Measurements from ENCODE around the gene RABL6.
"Not testable (repeated sequence)": the region's sequence is repeated elsewhere in the genome, so short reads cannot be mapped to it uniquely, and the experiment has no call there.

Gene RABL6

DNA sequence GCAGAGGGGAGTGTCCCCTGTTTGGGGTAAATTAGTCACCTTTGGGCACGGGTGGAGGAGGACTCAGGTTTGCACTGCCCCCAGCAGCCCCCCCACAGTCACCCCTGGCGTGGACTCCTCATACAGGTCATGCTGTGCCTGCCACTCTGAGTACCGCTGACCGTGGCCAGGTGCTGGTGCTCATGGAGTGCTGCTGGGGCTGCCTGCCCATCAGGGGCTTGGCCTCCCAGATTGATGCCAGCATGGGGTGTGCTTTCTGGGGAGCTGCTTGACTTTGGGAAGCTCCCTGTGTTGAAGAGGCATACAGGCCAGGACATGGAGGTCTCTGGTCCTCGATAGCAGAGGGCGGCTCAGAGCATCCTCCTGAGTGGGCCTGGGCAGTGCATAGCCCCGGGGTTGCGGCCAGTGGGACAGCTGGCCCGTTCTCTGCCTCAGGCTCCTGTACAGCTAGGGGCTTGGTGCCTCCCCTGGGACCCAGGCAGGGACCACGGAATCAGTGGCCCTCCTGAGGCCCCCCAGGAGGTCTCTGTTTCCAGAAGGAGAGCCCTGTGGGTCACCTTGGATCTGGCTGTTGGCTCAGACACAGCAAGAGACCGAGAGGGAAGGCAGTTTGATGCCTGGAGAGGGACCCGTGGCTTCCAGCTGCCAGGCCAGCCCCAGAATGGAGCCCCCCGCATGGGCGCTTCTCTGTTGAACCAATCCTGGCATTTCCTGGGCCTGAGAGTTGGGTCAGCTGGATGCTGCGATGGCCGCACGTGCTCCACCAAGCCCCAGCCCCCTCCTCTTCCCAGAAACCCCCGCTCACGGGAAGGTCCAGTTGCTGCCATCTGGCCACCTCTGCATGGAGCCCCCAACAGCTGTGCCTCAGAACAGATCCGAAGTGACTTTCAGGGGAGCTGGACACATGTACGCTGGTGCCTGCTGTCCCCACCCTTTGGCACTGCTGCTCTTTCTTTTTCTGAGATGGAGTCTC lies 28.5 kb downstream of the RABL6 start:
- DNase-seq (ENCODE audit: low spot score) = no peak

DNA sequence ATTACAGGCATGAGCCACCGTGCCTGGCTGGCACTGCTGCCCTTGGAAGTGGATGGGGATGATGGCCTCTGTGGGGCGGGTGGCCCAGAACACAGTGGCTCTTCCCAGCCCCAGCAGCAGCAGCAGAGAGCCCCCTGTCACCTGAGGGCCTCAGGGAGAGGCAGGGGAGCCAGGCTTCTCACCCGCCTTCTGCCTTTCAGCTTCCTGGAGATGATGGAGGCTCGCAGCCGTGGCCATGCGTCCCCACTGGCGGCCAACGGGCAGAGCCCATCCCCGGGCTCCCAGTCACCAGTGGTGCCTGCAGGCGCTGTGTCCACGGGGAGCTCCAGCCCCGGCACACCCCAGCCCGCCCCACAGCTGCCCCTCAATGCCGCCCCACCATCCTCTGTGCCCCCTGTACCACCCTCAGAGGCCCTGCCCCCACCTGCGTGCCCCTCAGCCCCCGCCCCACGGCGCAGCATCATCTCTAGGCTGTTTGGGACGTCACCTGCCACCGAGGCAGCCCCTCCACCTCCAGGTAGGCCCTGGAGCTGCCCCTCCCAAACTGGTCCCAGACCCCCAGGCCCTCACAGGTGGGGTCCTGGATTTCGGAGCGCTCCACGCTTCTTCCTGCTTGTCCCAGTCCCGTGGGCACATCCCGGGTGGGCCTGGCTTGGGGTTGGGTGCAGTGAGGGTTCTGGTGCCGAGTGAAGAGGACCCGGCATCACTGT lies 29.6 kb downstream of the RABL6 start:
- DNase-seq (ENCODE audit: low spot score) = no peak

DNA sequence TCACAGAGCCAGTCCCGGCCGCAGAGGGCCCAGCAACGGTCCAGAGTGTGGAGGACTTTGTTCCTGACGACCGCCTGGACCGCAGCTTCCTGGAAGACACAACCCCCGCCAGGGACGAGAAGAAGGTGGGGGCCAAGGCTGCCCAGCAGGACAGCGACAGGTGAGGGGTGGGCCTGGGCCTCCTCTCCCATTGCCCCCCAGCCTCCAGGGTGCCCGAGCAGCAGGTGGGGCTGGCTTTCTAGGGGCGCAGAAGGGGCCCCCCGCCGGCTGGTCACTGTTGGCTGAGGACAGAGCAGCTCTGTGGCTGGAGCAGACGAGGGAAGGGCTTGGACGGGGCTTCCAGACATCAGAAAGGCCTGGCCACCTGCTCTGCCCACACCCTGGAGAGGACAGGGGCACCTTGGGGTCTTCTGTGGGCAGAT lies 30.1 kb downstream of the RABL6 start:
- DNase-seq (ENCODE audit: low spot score) = not testable (repeated sequence)

DNA sequence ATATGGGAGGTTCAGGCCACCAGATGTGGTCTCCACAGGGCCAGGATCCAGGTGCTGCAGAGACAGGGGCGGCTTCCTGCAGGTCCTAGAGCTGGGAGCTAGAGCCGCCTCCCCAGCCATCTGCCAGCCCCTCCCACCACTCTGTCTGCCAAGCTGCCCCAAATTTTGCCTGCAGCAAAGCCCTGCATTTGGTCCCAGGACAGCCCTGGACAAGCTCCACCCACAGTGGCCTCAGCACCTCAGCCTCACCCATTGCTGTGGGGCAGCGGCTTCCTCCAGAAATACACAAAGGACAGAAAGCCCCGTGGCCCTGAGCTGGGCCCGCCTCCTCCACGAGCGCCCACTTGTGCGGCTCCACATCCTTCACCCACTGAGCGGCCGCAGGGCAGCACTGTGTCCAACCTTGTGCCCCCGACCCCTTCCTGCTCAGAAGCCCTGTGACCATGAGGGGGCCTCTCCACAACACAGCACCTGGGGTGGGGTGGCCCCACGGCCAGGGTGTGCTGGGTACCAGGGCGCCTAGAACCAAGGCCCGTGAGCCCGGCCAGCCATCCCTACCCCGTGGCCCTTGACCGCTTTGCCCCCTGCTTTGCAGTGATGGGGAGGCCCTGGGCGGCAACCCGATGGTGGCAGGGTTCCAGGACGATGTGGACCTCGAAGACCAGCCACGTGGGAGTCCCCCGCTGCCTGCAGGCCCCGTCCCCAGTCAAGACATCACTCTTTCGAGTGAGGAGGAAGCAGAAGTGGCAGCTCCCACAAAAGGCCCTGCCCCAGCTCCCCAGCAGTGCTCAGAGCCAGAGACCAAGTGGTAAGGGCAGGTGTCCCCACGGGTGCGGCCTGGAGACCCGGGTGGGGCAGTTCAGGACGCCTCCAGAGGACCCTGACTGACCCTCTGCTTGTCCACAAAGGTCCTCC lies 30.8 kb downstream of the RABL6 start:
- DNase-seq (ENCODE audit: low spot score) = no peak

DNA sequence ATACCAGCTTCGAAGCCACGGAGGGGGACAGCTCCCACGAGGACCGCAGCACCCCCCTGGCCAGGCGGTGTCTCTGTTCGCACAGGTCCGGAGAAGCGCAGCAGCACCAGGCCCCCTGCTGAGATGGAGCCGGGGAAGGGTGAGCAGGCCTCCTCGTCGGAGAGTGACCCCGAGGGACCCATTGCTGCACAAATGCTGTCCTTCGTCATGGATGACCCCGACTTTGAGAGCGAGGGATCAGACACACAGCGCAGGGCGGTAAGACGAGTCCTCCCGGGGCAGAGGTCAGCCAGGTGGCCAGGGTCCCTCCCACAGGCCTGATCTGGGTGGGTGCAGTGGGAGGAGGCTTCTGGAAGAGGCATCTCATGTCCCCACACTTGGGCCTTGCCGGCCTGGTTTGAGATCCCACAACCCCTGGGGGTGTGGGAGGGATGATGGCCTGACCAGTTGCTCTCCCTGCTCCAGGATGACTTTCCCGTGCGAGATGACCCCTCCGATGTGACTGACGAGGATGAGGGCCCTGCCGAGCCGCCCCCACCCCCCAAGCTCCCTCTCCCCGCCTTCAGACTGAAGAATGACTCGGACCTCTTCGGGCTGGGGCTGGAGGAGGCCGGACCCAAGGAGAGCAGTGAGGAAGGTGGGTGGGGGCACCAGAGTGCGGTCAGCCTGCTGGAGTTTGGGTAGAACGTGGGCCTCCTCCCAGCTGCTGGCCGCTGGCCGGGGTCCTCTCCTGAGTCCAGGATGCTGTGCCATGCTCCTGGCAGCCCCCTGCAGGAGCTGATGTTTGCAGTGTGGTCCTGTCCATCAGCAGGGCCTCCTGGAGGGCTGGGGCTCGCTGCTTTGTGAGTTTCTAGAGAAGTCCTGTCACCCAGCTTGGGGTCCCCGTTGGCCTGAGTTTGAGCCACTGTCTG lies 31.7 kb downstream of the RABL6 start:
- DNase-seq (ENCODE audit: low spot score) = no peak

DNA sequence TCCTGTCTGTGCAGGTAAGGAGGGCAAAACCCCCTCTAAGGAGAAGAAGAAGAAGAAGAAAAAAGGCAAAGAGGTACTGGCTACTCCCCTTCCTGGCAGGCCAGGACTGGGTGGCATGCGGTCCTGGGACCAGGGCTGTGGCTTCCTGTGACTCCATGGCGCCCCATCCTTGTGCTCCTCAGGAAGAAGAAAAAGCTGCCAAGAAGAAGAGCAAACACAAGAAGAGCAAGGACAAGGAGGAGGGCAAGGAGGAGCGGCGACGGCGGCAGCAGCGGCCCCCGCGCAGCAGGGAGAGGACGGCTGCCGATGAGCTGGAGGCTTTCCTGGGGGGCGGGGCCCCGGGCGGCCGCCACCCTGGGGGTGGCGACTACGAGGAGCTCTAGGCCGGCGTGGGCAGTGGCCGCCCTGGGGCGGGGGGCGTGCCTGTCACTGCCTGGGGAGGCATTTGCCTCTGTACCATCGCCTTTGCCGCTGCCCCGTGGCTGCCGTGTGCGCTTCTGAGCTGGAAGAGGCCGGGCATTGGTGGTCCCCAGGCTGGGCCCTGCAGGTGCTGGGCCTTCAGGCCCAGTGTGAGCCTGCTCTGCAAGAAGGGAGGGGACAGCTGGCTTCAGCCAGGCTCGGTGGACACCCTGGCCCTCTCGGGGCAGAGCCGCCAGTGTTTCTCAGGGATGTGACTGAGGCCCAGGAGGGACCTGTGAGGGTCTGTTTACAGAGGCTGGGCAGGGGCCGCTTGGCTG lies 32.6 kb downstream of the RABL6 start:
- DNase-seq (ENCODE audit: low spot score) = no peak

DNA sequence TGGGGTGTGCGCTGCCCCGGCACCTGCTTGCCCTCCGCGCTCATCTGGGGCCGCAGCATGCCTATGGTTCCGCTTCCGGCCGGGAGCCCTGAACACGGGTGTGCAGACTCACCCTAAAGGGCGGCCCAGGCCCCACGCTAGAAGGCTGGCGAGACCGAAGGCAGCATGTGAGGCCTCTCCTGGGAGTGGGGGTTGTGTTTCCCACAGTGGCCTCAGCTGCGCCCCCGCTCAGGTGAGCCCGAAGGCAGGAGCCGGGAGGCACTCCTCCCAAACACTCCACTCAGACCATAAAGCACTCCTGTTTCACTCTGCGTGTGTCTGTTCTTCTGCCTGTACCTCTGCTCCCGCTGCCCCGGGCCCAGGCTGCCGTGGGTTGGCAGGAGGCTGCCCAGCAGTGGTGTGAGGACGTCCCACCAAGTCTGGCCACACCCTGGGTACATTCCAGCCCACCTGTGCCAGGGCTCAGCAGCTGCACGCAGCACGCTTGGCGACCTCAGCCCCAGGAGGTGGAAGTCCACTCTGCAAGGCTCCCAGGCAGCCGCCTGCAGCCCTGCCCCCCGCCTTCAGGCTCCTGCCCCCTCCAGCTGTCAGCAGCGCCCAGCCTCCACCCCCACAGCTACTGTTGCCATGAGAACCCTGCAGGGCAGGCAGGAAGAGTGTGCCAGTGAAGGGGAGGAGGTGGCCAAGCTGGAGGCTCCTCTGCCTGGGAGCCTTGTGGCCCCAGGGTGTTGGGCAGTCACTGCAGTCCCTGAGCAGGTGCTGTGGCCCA lies 33.3 kb downstream of the RABL6 start:
- DNase-seq (ENCODE audit: low spot score) = peak; percentile 45

DNA sequence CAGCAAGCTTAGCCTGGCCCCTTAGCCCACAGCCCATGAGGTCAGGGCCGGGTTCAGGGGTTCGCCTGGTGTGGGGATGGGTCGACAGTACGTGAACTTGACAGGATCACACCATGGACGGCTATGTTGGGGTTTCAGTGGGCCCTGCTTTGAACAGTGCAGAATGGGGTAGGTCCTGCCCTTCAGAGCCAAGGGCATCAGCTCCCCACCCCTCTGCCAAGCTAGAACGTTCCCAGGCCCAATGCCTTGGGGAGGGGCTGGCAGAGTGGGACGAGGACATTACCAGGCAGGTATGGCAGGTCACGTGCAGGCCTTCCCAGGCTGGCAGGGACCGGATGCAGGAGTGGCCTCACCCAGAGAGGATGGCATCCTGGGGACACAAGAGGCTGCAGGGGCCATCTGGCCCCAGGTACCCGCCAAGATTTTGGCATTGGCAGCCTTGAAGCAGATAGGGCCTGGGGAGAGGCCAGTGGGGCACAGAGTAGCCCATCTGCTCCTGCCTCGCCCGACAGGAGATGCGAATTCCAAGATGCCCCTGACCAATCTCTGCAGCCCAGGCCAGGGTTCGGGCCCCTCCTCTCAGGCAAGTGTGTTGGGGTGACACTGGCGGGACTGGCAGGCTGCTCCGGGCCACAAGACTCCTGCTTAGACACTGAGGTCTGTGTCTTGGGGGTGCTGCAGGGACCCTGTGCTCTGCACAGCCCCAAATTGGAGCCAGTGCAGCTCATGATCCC lies 34.1 kb downstream of the RABL6 start:
- DNase-seq (ENCODE audit: low spot score) = not testable (repeated sequence)

DNA sequence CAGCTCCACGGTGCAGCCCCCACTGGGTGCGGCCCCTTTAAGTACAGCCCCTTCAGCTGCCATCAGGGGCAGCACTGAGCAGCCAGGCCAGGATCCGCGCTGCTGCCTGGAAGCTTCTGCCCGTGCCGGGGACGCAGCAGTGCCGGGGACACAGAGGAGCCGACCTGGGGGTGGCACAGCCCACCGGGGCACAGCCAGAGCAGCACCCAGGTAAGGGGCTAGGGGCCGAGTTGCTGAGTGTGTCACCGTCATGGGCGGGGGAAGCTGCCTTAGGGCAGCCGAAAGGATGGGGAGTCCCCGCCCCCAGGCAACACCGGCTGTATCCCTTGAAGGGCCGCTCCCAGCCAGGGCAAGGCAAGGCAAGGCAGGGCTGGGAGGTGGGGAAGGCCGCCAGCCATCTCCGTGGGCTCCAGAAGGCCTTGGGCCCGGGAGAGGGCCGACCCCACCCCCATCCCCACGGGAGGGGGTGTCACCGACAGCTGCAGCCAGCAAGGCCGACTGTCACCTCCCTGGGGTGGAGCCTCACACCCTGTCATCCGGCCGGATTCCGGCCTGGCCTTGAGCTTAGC lies 34.7 kb downstream of the RABL6 start, which contains the start of gene AJM1:
TSS of gene AJM1 (plus strand) at position 99 of the 569 bp plus-strand sequence. CDS start 1,937 bp downstream, outside the sequence.
- DNase-seq (ENCODE audit: low spot score) = peak; percentile 87

DNA sequence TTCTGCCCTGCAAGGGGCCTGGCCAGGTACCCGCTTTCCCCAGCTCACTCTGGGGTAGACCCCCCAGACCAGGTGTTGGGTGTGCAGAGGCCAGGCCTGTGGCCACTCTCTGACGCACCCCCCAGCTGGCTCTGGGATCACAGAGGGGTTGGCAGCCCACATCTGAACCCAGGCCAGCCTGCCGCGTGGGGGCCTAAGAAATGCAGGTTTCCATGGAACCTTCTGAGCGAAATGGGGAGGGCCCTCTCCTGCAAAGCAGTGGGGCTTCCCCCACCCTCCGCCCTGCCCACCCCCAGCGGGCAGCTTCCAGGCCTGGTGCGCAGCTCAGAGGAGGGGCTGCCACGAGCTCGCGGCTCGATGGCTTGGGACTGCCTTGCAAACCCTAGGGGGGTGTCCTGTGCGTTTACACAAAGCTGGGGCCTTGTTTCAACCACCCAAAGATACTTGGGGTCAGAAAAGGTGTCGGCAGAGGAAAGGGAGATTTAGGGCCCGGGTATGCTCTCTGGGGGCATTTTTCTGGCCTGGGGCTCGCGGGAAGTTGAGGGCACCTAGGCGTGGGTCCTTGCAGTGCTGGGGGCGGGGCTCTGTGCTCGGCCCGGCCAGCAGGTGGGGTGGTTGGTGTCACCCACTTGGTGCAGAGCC lies 35.5 kb downstream of the RABL6 start:
- DNase-seq (ENCODE audit: low spot score) = not testable (repeated sequence)

DNA sequence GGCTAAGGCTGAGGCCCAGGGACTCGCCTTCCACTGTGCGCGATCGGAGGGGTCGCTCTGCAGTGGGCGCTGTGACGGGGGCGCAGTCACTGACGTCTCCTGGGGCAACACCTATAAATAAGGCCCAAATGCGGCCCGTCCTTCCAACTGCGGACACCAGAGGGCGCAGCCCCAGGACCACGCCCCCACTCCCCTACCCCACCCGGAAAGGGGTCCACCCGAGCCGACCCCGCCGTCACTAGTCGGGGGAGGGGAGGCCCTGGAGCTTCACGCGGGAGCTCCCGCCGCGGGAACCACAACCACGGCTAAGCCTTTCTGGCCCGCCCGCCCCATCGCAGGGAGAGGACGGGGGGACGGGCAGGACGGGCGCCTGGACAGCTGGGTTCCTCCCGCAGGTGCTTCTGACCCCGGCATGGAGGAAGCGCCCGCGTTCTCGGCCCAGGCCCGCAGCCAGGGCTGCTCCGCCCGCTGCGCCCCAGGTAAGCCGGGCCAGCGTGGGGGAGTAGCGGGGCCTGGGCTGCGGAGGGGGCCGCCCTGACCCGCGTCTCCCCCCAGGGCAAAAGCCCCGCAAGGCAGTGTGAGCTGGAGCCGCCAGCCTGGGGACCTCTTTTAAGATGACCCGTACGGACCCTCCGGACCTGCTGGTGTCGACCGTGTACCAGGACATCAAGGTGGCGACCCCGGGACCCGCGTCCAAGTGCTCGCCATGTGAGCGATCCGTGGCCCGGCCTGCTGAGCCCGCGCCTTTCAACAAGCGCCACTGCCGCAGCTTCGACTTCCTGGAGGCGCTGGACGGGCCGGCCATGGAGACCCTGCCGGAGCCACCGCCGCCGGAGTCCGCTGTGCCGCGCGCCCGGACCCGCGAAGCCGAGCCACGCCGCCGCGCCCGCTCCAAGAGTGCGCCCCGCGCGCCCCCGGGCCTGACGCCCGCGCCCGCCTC lies 36.3 kb downstream of the RABL6 start:
- not testable (repeated sequence) for DNase-seq (ENCODE audit: low spot score)

DNA sequence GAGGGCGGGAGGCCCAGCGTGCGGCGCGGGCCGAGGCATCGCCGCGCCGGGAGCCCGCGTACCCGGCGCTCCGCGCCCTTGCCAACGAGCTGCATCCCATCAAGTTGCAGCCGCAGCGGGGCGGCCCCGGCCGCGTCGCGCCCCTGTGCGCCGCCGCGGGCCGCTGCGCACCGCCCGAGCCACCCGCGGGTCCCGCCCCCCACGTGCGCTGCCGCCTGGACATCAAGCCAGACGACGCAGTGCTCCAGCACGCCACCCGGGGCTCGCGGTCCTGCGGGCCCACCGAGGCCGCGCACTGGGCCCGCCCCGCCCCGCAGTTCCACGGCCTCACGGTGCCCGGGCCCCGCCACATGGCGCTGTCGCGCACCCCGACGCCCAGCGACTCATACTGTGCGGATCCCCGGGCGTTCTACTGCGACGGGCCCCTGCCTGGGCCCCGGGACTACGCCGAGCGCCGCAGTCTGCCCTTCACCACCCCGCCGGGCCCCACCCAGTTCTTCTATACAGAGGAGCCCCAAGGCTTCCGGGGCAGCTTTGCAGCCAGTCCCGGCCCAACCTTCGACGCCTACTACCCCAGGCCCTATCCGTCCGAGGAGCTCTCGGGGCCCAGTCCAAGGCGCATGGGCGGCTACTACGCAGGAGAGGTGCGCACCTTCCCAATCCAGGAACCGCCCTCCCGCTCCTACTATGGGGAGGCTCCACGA lies 37.2 kb downstream of the RABL6 start:
- DNase-seq (ENCODE audit: low spot score) = no peak

DNA sequence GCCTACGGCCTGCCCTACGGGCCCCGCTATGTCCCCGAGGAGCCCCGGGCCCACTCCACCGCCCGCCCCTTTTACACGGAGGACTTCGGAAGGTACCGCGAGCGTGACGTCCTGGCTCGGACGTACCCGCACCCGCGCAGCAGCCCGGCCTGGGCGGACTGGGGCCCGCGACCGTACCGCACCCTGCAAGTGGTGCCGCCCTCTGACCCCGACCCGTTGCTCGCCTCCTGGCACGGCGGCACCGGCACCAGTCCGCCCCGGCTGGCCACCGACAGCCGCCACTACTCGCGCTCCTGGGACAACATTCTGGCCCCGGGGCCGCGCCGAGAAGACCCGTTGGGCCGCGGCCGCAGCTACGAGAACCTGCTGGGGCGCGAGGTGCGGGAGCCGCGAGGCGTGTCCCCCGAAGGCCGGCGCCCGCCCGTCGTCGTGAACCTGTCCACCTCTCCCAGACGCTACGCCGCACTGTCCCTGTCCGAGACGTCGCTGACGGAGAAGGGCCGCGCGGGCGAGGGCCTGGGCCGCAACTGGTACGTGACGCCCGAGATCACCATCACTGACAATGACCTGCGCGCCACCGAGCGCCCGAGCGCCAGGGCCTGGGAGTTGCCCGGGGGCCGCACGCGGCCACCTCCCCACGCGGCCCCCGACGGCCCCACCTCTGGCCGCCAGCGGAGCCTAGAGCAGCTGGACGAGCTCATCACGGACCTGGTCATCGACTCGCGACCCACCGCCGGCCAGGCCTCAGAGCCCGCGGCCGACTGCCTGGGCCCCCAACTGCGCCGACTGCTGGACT lies 37.9 kb downstream of the RABL6 start:
- no peak for DNase-seq (ENCODE audit: low spot score)

DNA sequence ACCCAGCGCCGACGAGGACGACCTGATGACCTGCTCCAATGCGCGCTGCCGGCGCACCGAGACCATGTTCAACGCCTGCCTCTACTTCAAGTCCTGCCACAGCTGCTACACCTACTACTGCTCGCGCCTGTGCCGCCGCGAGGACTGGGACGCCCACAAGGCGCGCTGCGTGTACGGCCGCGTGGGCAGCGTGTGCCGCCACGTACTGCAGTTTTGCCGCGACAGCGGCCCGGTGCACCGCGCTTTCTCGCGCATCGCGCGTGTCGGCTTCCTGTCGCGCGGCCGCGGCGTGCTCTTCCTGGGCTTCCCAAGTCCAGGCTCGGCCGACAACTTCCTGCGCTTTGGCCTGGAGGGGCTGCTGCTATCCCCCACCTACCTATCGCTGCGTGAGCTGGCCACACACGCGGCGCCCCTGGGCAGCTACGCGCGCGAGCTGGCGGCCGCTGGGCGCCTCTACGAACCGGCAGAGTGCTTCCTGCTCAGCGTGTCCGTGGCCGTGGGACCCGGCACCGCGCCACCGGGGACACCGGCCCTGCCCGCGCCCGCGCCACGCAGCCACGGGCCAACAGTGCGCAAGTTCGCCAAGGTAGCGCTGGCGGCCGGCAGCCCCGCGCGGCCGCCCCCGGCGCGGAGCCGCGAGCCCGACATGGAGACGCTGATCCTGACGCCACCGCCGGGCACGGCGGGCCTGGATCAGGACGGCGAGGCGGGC lies 38.8 kb downstream of the RABL6 start:
- no peak for DNase-seq (ENCODE audit: low spot score)

Data from GM03348 (cell line).